ENCODE measurements around the gene RERE. TPM values are rescaled to one million over a fixed set of nuclear protein-coding genes. Genes with fewer than 3 reads are reported as not detected.

Gene RERE
- 12.7 and 16.1 TPM in 2 replicates for total RNA-seq

DNA sequence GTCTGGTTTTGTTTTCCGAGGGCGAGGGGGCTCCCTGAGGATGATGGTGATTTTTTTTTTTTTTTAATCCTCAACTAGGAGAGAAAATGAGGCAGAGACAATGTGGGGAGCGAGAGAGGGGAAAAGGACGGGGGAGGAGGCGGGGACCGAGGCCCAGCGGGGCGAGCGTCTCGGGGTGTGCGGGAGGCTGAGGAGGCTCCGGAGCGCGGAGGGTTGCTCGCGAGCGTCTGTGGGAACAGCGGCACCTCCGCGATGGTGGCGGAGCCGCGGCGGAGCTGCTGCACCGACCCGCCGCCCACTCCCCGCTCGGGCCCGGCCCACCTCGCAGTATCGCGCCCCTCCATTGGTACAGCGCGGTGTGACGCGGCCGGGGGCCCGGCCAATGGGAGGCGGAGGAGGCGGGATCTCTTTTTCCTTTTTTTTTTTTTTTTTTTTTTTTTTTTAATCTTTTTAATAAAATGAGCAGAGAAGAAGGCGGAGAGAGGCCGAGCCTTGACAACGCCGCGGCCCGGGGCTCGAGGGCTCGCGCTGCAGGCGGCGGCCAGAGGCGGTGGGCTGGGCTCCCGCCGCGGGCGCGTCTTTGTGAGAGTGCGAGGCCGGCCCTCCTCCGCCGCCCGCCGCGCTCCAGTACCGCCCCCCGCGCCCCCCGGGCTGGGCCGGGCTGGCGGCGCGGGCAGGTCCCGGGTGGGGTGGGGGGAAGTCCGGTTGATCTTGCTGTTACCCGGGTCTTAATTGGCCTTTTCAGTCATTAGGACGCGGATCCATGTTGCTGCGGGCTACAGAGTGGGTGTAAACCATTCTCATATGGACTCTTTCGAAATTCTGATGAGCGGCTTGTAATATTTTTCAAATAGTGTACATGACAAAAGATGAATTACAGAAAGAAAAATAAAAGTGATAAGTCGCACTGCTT is at the start of gene RERE:
Gene RERE, minus strand, starts transcription at position 229 of the 913 bp plus-strand sequence.

GRCh38 chr1:8317647-8318381 is 499.6 kb downstream of the RERE start, which contains the start of gene SLC45A1:
Gene SLC45A1 (plus strand): TSS chr1:8318114. CDS start chr1:8324330, 6,216 bp downstream.

Other genes with a start within 250 kb of the RERE start
- 2,271 and 2,342 TPM in 2 replicates for gene ENO1, start 61.0 kb upstream of the RERE start, total RNA-seq
- not detected in 2 replicates for gene CA6, start 128.2 kb upstream of the RERE start, total RNA-seq
- gene SLC2A7, start 208.8 kb upstream of the RERE start, total RNA-seq, result not detected in 2 replicates

Data from mammary microvascular endothelial cell (primary cell).